HUES48 (cell line): ENCODE data around the gene ARFGAP1.

Experiments used
- H3K27ac ChIP-seq: one replicate; pipeline ENCODE4 v1.7.0; 2013; ENCODE audit warnings: low read depth, low read length, inconsistent platforms
- H3K27me3 ChIP-seq: 2 replicates; pipeline ENCODE4 v1.6.1; 2013; ENCODE audit warnings: mild to moderate bottlenecking, low read length; ENCODE audit not compliant: control insufficient read depth, insufficient read depth
- H3K36me3 ChIP-seq: 2 replicates; pipeline ENCODE4 v1.6.1; 2013; ENCODE audit warnings: low read length; ENCODE audit not compliant: control insufficient read depth, insufficient read depth
- H3K4me1 ChIP-seq: 2 replicates; pipeline ENCODE4 v1.6.1; 2013; ENCODE audit warnings: mild to moderate bottlenecking, low read length; ENCODE audit not compliant: control insufficient read depth, insufficient read depth
- H3K4me3 ChIP-seq: 2 replicates; pipeline ENCODE4 v1.5.1; 2013; ENCODE audit warnings: mild to moderate bottlenecking, low read depth, low read length
- H3K9ac ChIP-seq: 2 replicates; pipeline ENCODE4 v1.6.1; 2013; ENCODE audit warnings: mild to moderate bottlenecking, low read depth, low read length, moderate library complexity
- H3K9me3 ChIP-seq: 2 replicates; pipeline ENCODE4 v1.6.1; 2013; ENCODE audit warnings: low read length; ENCODE audit not compliant: control insufficient read depth, insufficient read depth

ARFGAP1 gene

DNA sequence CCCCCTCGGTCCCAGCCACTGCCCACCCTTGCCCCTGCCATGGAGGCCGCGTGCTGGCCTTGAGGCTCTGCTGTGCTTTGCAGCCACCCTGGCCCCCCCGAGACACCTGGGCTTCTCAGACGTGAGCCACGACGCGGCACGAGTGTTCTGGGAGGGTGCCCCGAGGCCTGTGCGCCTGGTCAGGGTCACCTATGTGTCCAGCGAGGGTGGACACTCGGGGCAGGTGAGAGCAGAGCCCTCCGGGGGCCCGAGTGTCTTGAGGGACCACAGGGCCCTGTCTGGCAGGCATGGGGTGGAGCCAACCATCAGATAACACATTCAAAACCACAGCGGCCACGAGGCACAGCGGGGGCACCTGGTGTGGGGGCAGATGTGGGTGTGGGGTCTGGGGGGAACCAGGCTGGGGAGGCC lies 39.2 kb downstream of the ARFGAP1 start:
- no peaks in the 10 kb centered on the region for H3K27me3 ChIP-seq
- H3K4me1 ChIP-seq: no peaks in the 10 kb centered on the region
- no peak overlapping the region for H3K9ac ChIP-seq
- no peak overlapping the region for H3K4me3 ChIP-seq
- no peak overlapping the region for H3K27ac ChIP-seq
- H3K9me3 ChIP-seq: no peaks in the 10 kb centered on the region
- no peaks in the 10 kb centered on the region for H3K36me3 ChIP-seq

- no peak overlapping the region for H3K27ac ChIP-seq
- H3K4me1 ChIP-seq: no peaks in the 10 kb centered on the region
- no peaks in the 10 kb centered on the region for H3K27me3 ChIP-seq
- no peaks in the 10 kb centered on the region for H3K9me3 ChIP-seq
- H3K9ac ChIP-seq: no peak overlapping the region
- H3K36me3 ChIP-seq: no peaks in the 10 kb centered on the region
- H3K4me3 ChIP-seq: no peak overlapping the region
Observed at GRCh38 chr20:63312273-63312672, 39.7 kb downstream of the ARFGAP1 start.

GRCh38 chr20:63312690-63313348 lies 40.2 kb downstream of the ARFGAP1 start:
- Histone ChIP-seq H3K9ac (no peak overlapping the region), H3K36me3 (no peaks in the 10 kb centered on the region), H3K4me1 (no peaks in the 10 kb centered on the region), H3K9me3 (no peaks in the 10 kb centered on the region), H3K4me3 (no peak overlapping the region), H3K27ac (no peak overlapping the region), H3K27me3 (no peaks in the 10 kb centered on the region)

DNA sequence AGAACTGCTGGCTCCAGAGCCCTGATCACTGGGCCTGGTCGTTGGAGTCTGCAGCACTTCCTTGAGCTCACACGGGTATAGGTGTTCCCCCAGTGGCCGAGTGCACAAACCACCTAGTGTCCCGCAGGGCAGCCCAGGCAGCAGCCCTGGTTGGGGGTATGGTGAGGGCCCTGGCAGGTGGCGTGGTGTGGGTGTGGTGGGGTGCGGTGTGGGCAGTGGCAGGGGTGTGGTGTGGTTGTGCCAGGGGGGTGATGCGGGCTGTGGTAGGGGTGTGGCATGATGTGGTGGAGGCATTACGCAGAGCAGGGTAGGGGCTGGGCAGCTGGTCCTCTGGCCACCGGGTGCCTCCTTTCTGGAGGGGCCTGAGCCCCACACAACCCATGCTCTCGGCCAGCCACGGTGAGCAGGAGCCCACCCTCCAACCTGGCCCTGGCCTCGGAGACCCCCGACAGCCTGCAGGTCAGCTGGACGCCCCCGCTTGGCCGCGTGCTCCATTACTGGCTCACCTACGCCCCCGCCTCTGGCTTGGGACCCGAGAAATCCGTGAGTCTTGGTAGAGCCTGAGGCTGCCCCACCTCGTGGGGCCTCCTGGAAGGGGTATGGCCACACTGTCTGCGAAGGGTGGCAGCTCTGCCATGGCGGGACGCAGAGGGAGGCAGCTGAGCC lies 40.9 kb downstream of the ARFGAP1 start:
- Histone ChIP-seq H3K27ac (no peak overlapping the region), H3K9ac (no peak overlapping the region), H3K4me1 (no peaks in the 10 kb centered on the region), H3K27me3 (no peaks in the 10 kb centered on the region), H3K4me3 (no peak overlapping the region), H3K9me3 (no peaks in the 10 kb centered on the region), H3K36me3 (no peaks in the 10 kb centered on the region)

GRCh38 chr20:63314015-63314471 lies 41.4 kb downstream of the ARFGAP1 start:
- no peaks in the 10 kb centered on the region for H3K36me3 ChIP-seq
- H3K4me1 ChIP-seq: no peaks in the 10 kb centered on the region
- H3K9me3 ChIP-seq: no peaks in the 10 kb centered on the region
- no peak overlapping the region for H3K27ac ChIP-seq
- H3K27me3 ChIP-seq: no peaks in the 10 kb centered on the region
- no peak overlapping the region for H3K4me3 ChIP-seq
- no peak overlapping the region for H3K9ac ChIP-seq

GRCh38 chr20:63314566-63315239 lies 42.1 kb downstream of the ARFGAP1 start:
- no peak overlapping the region for H3K27ac ChIP-seq
- H3K4me1 ChIP-seq: no peaks in the 10 kb centered on the region
- H3K27me3 ChIP-seq: no peaks in the 10 kb centered on the region
- H3K9ac ChIP-seq: no peak overlapping the region
- H3K9me3 ChIP-seq: no peaks in the 10 kb centered on the region
- no peaks in the 10 kb centered on the region for H3K36me3 ChIP-seq
- H3K4me3 ChIP-seq: no peak overlapping the region

- no peaks in the 10 kb centered on the region for H3K9me3 ChIP-seq
- no peak overlapping the region for H3K9ac ChIP-seq
- H3K27me3 ChIP-seq: no peaks in the 10 kb centered on the region
- no peak overlapping the region for H3K4me3 ChIP-seq
- no peaks in the 10 kb centered on the region for H3K4me1 ChIP-seq
- no peak overlapping the region for H3K27ac ChIP-seq
- H3K36me3 ChIP-seq: no peaks in the 10 kb centered on the region
Observed at GRCh38 chr20:63315240-63315689, 42.7 kb downstream of the ARFGAP1 start.

- Histone ChIP-seq H3K36me3 (no peaks in the 10 kb centered on the region), H3K4me1 (no peaks in the 10 kb centered on the region), H3K9ac (no peak overlapping the region), H3K9me3 (no peaks in the 10 kb centered on the region), H3K4me3 (no peak overlapping the region), H3K27ac (no peak overlapping the region), H3K27me3 (no peaks in the 10 kb centered on the region)
Observed at GRCh38 chr20:63315731-63316491, 43.3 kb downstream of the ARFGAP1 start.

GRCh38 chr20:63316502-63316921 lies 43.9 kb downstream of the ARFGAP1 start:
- H3K27me3 ChIP-seq: no peaks in the 10 kb centered on the region
- no peaks in the 10 kb centered on the region for H3K9me3 ChIP-seq
- no peaks in the 10 kb centered on the region for H3K36me3 ChIP-seq

DNA sequence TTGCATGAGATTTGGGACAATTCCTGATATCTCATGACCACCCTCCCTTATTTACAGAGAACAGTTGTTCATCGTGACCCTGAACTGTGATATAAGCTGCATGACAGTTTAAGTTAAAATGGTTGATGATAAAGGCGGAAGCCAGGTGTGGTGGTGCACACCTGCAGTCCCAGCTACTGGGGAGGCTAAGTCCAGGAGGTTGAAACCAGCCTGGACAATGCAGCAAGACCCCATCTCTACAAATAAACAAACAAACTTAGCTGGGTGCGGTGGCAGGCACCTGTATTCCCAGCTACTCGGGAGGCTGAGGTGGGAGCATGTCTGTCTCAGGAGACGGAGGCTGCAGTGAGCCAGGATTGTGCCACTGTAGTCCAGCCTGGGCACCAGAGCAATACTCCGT lies 44.4 kb downstream of the ARFGAP1 start:
- Histone ChIP-seq H3K9me3 (no peaks in the 10 kb centered on the region), H3K27me3 (no peaks in the 10 kb centered on the region), H3K36me3 (no peaks in the 10 kb centered on the region), H3K4me3 (no peak overlapping the region), H3K9ac (no peak overlapping the region), H3K4me1 (no peaks in the 10 kb centered on the region), H3K27ac (no peak overlapping the region)

More at GRCh38 chr20:63316502-63316921, 43.9 kb downstream of the ARFGAP1 start:
- H3K4me1 ChIP-seq: no peaks in the 10 kb centered on the region
- H3K9ac ChIP-seq: no peak overlapping the region
- H3K27ac ChIP-seq: no peak overlapping the region
- H3K4me3 ChIP-seq: no peak overlapping the region
